IPS-18a (cell line): Measurements from ENCODE around the gene AKR7A3.

ENCODE experiments used
- H3K27ac ChIP-seq: one replicate; pipeline ENCODE4 v1.5.1; 2013; ENCODE audit warnings: low read length
- H3K27me3 ChIP-seq: one replicate; pipeline ENCODE4 v1.6.1; 2013; ENCODE audit warnings: mild to moderate bottlenecking, low read length; ENCODE audit not compliant: control insufficient read depth, insufficient read depth
- H3K36me3 ChIP-seq: one replicate; pipeline ENCODE4 v1.6.1; 2013; ENCODE audit warnings: low read depth, low read length; ENCODE audit not compliant: control insufficient read depth
- H3K4me1 ChIP-seq: one replicate; pipeline ENCODE4 v1.6.1; 2013; ENCODE audit warnings: low read depth, low read length; ENCODE audit not compliant: control insufficient read depth
- H3K4me3 ChIP-seq: one replicate; pipeline ENCODE4 v1.5.1; 2013; ENCODE audit warnings: low read length
- H3K9ac ChIP-seq: one replicate; pipeline ENCODE4 v1.6.1; 2013; ENCODE audit warnings: mild to moderate bottlenecking, low read length, moderate library complexity
- H3K9me3 ChIP-seq: one replicate; pipeline ENCODE4 v1.6.1; 2013; ENCODE audit warnings: low read depth, low read length; ENCODE audit not compliant: control insufficient read depth

Gene AKR7A3

GRCh38 chr1:19234224-19234623, 54.3 kb downstream of the AKR7A3 start:
- Histone ChIP-seq H3K9me3 (no peaks in the 10 kb centered on the region), H3K27me3 (no peaks in the 10 kb centered on the region), H3K36me3 (peaks cover 81% of the 10 kb centered on the region), H3K27ac (no peak overlapping the region), H3K4me1 (no peaks in the 10 kb centered on the region), H3K4me3 (no peak overlapping the region), H3K9ac (no peak overlapping the region)
